UCSD-AML1 (cell line): ENCODE results near the gene PNPO.

Experiments used
- DNase-seq: peaks from one replicate; lab custom pipeline; 2025; ENCODE audit not compliant: unreplicated experiment; lab: John Stamatoyannopoulos, UW

The PNPO gene

DNA sequence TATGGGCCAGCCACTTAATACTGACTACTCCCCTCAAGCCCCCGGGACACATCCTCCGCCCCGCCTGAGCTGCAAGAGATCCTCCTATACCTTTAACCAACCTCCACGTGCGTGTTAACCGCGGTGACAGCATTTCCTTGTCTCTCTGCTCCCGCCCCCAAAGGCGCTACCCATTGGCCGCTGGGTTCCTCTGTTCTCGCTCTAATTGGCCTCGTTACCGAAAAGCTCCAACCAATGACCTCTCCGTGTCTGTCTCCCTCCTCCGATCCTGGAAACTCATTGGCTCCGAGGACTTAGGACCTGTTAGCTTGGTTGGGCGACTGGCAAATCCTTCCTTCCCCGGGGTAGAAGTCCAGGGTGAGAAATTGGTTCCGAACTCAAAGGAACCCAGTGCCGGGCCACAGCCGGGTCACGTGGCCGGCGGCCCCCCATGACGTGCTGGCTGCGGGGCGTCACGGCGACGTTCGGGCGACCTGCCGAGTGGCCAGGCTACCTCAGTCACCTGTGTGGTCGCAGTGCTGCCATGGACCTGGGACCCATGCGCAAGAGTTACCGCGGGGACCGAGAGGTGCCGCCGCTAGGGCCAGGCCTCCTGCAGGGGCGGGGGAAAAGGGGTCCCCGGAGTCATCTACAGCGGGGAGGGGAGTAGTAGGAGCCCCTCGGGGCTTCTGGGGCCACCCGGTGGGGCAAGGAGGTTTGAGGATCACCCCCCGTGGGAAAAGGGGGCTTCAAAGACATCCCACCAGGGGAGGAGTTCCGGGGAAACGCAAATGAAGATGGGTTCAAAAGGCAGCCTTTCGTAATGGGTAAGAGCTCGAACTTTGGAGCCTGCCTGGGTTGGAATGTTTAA is at the start of gene PNPO:
Gene PNPO (plus strand): TSS at position 326 of the 850 bp plus-strand sequence. CDS start 105 bp downstream, at position 431.
- peak; percentile 91 for DNase-seq

DNA sequence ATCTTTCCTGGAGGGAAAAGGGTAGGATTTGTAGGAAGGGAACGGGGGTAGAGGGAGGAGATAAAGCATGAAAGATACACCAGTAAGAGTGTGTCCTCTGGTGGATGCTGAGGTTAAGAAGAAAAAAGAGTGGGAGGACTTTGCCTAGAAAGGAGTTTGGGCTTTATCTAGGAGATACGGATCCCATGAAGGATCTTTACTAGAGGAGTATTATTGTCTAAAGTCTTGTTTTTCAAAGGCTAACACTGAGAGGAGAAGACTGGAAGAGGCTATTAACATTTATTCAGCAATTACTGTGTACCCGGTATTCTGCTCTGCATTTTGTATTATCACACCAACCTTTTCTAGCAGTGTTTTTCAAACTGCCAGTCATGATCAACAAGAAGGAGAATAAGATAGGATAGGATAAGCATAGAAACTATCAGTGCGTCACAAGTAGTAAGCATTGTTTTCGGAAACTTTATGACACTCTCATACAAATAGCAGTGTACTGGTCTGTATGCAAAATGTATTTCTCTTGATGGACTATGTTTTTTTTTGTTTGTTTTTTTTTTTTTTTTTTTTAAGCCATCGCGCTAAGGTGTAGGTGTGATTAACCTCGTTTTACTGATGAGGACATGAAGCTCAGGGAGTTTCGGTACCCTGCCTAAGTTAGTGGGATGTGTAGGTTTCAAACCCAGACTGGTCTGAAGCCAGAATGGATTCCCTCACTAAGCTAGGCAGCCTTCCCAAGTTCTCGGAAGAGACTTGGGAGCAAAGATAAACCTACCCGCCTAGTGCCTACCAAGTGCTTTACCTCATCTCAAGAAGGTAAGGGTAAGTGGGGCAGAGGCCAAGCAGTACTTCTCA is 46.6 kb upstream of the PNPO start:
- DNase-seq = no peak

DNA sequence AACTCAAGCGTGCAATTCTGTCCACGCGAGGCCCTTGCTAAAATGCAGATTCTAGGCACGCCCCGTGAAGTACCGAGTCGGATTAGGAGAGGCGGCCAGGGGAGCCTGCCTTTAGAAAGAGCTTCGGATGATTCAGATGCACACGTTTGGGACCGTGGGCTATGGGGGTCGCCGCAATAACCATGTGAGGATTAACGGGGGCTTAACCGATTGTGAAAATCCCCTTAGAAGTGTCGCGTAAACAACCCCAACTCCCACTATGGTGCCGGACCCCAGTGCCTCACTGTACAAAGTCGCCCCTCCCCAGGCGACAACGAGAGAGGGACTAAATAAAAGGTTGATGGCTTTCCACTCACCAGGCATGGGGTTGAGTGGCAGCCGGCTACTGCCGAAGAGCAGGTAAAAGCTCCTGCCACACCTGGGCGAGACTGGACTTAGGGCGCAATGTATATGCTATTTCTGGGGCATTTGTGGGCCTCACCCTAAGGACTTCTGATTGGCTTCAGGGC is 46.0 kb upstream of the PNPO start:
- DNase-seq = peak; percentile 63

DNA sequence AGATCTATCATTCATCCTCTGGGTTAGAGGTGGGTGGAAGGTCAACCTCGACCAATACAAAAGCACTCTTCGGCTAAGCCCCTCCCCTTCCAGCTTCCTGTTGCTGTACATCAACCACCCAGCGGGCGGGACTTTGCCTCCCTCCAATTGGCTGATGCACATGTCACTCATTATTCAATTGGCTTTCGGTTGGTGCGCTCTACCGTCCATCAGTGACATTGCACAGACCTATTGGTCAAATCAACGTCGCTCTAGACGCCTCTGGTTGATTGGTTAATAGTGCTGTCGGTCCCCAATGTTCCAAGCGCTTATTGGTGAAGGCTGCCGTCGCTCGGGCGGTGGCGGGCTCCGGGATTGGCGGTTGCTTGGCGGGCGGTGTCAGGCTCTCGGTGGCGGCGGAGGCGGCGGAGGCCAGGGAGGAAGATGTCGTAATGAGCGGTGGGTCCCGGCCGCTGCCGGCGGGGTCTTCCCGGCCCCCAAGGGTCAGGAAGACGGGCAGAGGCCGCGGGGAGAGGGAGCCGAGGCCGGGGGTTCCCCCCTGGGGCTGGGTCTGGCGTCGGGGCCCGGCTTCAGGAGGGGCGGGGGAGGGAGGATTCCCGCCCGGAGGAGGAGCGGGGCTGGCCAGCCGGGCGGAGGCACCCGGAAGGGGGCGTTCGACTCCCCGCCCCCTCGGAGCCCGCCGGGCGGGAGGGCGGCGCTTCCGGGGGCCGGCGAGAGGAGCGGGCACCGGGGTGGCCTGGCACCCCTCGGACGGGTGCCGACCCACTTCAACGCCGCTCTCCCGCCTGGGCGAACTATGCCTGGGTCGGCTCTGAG is 45.3 kb upstream of the PNPO start, which contains the start of gene SP2:
Gene SP2 (plus strand): TSS at position 381 of the 816 bp plus-strand sequence. CDS start 51 bp downstream, at position 432.
- DNase-seq = peak; percentile 99

DNA sequence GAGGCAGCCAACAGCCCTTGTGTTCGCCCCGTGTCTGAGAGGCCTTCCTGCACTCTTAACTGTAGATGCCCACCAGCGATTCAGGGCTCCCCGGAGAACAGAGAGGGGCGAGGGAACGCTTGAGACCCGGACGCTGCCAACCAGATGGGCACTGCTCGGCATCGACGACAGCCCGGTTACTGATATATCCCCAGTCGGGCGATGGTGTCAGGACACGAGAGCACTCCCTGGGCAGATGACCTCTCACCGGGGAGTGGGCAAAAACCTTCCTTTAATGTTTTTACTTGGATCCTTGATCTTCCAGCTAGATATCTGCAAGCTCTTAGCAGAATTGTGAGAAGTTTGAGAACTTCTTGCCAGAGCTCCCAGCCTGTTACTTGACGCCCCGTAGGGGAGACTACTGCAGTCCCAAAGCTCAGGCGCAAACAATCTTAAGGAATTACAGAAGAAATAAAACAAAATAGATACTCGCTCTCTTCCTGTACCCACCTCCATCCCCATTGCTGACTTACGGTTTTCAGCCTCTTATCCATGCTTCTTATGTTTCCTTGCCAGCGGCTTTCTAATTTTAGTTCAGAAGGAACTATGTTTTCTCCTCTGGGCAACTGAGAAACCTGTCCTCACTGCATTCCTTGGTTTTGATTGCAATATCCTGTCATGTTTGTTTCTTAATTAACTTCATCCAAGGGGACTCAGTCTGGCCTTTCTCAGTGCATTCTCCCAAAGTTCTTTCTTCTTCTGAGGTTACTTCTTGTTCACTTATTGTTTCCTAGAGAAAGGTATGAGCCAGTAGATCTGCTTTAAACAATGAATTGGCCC is 44.5 kb upstream of the PNPO start:
- DNase-seq = no peak

DNA sequence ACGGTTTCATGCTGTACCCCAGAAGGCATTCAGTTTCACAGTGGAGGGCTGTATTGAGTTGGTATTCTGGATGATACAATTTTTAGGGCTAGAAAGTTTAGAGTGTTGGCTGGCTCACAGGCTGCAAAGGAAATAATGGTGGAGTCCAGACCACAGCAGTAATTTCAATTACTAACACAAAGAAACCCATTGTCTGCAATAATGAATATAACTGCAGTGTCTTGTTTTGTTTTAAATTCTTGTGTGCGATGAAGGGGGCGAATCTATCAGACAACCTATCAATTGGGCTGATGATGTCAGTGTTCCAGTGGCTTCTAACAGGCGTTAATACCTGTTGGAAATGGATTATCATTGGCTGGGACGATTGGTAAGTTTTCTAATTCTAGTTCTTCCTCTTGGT is 43.8 kb upstream of the PNPO start:
- no peak for DNase-seq

DNA sequence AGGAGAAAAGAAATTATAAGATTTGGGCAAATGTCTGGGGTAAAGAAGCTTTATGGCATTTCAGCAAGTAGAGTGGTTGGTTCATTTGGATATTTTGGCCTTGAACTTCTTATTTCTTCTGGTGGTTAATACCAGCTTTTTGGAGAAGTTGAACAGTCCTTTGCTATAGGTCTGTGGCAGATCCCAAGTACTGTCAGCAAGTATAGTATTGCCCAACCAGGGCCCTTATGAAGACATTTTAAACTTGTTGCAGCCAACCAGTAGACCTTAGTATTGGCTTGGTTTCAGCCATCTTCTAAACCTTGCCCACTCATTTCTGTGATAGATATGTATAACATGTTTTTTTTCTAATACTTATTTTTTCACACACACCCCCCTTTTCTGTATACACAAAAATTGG is 43.1 kb upstream of the PNPO start:
- DNase-seq = no peak

DNA sequence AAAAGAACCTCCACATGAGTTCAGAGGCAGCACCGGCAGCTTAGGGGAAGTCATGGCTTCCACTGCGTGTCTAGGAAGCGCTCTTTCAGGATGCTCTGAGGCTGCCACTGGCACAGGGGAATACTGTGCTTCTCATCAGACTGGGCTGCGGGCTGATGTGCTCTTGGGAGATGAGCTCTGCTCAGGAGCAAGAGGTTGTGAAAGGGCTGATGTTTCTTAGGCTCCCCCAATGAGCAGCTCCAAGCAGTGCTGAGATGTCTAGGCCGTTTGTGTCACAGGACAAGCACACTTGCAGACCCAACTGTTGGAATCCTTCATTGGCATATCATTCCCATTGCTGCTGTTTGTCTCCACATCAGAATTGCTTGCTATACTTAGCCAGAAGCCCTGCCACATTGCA is 41.7 kb upstream of the PNPO start:
- DNase-seq = no peak

DNA sequence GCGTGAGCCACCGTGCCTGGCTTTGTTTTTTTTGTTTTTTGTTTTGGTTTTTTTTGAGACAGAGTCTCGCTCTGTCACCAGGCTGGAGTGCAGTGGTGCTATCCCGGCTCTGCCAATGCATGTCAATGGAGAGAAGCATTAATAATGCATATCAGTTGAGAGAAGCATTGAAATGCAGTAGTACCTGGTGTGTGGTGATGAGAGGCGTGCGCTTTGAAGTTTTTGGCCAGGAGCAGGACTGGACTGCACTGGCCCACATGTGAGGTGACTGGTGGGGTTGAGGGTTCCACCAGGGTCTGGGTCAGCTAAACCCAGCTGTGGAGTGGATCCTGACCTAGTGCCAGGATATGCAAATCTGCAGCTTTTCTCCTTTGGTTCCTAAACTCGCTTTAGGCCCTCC is 39.9 kb upstream of the PNPO start:
- DNase-seq = no peak

DNA sequence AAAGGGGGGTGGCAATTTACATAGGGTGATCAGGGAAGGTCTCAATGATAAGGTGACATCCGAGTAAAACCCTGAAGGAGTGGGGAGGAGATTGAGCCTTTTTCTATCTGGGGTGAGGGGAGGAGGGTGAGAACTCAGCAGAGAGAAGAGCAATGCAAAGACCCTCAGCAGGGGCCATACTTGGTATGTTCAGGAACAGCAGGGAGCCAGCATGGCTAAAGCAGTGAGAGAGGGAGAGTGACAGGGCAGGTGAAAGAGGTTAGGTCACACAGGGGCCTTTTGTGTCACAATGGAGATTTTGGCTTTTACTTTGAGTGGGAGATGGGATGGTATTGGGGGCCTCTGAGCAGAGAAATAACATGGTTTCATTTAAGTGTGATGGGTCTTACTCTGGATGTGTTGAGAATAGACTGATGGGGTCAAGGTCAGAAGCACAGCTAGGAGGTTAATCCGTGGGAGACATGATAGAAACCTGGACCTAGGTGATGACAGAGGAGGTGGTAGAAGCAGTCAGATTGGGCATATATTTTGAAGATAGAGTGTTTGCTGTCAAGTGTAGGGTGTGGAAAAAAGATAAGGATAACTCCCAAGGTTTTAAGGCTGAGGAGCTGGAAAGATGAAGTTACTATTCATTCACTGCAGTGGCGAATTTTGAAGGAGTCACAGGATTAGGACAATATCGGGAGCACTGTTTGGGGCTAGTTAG is 39.2 kb upstream of the PNPO start:
- DNase-seq = no peak

DNA sequence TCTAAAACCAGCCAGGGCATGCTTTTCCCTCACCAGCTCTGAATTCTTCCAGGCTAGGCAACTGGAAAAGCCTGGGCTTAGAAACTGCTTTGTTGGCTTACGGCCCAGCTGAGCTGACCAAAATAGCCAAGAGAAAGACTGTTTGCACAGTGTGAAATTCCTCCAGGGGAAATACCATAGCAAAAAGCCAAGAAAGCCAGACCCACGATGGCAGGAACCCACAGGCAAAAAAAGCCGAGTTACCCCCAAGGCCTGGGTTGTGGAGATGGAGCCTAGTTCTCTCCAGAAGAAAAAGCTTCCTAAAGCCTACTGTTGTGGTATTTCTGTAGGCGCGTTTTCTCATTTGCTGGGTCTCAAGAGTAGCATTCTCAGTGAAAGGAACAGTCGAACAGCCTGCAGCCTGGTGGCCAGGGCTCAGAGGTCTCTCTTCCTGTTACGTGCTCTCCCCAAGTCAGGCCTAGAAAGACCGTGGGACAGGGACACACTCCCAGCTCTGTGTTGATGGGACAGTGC is 36.1 kb upstream of the PNPO start:
- DNase-seq = no peak

DNA sequence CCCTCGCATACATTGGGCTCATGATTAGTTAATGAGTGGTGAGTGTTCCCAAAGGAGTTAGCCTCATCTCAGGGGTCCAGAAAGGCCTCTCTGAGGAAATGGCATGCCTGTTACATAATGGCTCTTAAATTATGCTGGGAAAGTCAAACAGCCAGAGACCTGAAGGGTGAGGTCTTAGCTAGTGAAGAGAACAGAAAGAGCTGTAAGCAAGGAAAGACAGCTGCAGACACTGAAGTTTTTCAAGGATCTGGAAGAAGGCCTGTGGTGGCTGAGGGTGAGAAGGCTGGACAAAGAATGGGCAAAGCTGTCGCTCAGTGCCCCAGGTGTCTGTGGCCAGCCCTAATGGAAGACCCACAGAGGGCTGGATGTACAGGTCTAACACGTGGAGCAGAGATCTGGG is 34.9 kb upstream of the PNPO start:
- DNase-seq = no peak

DNA sequence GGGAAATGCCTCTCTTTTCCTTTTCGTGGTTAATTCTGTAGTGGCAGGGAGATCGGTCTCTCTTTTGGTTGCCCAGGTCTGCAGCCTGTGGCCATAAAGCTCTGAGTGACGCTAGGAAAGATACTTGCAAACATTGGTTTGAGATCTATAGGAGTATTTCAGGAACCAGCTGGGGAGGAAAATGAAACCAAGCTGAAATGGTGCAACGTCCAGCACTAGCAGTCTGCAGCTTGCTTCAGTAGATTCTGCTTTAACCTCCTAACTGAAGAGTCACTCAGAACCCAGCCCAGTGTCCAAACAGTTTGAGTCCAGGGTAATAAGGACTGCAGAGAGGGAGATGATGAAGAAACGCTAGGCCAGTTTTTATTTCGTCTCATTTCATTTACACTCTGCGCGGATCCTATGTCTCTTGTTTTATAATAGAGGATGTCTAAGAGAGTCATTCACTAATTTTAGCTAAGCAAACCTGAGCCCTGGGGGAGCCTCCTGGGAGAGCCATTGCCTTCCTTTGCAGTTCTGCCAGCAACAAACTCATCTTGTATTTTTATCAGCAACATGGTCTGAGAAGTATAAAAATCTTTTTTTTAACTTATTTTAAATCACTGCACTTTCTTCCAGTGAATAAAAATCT is 33.3 kb upstream of the PNPO start:
- no peak for DNase-seq

DNA sequence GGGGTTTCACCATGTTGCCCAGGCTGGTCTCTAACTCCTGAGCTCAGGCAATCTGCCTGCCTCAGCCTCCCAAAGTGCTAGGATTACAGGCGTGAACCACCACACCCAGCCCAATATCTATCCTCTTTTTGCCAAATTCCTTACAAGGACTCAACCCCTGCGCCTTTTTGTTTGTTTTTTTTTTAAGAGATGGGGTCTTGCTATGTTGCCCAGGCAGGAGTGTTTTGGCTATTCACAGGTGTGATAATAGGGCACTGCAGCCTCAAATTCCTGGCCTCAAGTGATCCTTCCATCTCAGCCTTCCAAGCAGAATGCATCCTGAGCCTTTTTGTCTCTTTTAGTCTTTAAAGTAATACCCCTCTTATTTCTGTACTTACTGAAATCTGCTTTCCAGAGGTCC is 28.3 kb upstream of the PNPO start:
- no peak for DNase-seq

DNA sequence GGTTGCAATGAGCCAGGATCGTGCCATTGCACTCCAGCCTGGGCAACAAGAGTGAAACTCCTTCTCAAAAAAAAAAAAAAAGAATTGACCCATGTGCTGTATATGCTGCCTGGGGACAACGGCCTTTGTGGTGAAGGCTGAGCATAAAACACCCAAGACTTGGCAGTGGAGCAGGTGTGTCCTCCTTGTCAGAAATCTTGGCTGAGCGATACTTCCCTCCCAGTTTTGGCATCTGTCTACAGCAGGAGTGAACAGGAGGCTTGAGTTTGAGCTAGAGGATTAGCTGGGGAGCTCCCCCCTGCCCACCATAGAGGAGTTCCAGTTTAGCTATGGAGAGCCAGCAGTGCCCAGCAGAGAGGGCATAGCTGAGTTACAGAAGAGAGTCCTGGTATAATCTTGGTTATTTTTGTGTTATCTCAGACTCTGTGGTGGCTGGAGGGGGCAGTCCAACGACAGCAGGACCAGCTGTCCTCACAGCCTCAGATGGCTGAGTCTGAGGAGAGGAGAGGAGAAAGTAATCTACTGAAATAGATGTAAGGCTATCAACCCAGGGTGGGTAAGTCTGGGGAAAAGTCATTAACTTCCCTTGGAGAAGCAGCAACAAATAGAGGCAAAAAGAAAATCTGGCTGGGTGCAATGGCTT is 26.9 kb upstream of the PNPO start:
- no peak for DNase-seq

DNA sequence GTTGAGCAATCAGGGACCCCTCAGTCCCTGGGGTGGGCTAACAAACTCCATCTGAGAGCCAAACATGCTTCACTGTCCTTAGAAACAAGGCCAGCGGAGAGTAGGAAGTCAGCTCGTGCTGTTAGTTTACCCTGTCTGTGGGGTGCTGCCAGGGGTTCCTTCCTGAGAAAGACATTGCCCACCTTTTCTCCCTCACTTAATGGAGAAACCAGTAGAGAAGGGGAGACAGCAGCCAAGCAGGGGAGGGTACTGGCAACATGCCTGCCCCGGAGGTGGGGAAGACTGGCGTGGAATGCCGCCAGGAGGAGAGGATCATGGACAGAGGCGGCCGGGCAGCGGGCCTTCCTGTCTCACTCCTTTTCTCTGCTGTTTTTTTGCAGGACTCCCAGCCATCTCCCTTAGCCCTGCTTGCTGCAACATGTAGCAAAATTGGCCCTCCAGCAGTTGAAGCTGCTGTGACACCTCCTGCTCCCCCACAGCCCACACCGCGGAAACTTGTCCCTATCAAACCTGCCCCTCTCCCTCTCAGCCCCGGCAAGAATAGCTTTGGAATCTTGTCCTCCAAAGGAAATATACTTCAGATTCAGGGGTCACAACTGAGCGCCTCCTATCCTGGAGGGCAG is 25.5 kb upstream of the PNPO start:
- no peak for DNase-seq

DNA sequence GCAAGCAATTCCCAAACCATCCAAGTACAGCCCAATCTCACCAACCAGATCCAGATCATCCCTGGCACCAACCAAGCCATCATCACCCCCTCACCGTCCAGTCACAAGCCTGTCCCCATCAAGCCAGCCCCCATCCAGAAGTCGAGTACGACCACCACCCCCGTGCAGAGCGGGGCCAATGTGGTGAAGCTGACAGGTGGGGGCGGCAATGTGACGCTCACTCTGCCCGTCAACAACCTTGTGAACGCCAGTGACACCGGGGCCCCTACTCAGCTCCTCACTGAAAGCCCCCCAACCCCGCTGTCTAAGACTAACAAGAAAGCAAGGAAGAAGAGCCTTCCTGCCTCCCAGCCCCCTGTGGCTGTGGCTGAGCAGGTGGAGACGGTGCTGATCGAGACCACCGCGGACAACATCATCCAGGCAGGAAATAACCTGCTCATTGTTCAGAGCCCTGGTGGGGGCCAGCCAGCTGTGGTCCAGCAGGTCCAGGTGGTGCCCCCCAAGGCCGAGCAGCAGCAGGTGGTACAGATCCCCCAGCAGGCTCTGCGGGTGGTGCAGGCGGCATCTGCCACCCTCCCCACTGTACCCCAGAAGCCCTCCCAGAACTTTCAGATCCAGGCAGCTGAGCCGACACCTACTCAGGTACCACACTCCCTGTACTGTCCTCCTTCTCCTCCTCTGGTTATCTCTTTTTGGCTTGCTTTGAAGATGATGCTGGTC is 24.7 kb upstream of the PNPO start:
- no peak for DNase-seq
